ENCODE results near the gene PPP5C.
"Not testable (repeated sequence)": the region's sequence is repeated elsewhere in the genome, so short reads cannot be mapped to it uniquely, and the experiment has no call there.

The PPP5C gene

GRCh38 chr19:46433470-46433869 lies 86.6 kb downstream of the PPP5C start:
- DNase-seq (ENCODE audit: low read depth in 2 of 2), result not testable (repeated sequence)

- DNase-seq (ENCODE audit: low read depth in 2 of 2), result no peak
These were observed 88.1 kb downstream of the PPP5C start for GRCh38 chr19:46435009-46435408.

- not testable (repeated sequence) for DNase-seq (ENCODE audit: low read depth in 2 of 2)
These were observed 88.8 kb downstream of the PPP5C start for GRCh38 chr19:46435689-46436088.

All from stimulated activated CD8-positive, alpha-beta memory T cell treated with anti-CD3 and anti-CD28 coated beads, Interleukin-7, amount 100 ng/mL, for 1 hour (primary cell).